ENCODE data around the gene MITF. TPM values are rescaled to one million over a fixed set of nuclear protein-coding genes. Genes with fewer than 3 reads are reported as not detected.

Gene MITF
- polyA plus RNA-seq, 1 of the 3 experiments (the other 2 are of a cell fraction) = 1.7 TPM

DNA sequence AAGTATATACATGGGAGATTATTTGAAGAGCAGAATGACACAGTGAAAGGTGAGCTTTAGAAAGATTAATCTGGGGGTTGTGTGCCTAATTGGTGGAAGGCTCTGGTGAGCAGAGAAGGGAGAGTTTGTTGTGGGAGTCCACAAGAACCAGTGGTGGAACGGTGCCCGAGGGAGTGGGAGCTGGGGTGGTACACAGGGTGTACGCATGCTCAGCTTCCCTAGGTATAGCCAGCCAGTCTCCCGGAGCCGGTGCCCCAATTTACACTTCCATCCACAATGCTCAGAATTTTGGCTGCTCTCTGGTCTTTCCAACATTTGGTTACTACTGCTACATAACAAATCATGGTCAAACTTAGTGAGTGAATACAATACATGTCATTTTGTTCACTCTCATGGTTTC lies 92.5 kb downstream of the MITF start:
- CTCF ChIA-PET = interaction anchor here (0.6 kb wide), 1 partner anchor 156 kb away, joined by 4 read pairs; no protein-coding TSS in a partner anchor
- H3K79me2 ChIP-seq (ENCODE audit: insufficient read depth) = no peaks in the 10 kb centered on the region
- H3F3A ChIP-seq (replicated peaks; ENCODE audit: insufficient read depth) = no peaks in the 10 kb centered on the region
- no peak for DNase-seq
- no peak overlapping the region for H3K9ac ChIP-seq
- H2AFZ ChIP-seq (ENCODE audit: low read depth) = no peak overlapping the region
- 73% methylated on average over 5 of the region's 5 CpGs for WGBS (ENCODE audit: low lambda C conversion rate)
- peaks cover 0 to 6% of the 10 kb centered on the region in 2 experiments for H3K36me3 ChIP-seq (replicated peaks in 1 of 2; ENCODE audit: control insufficient read depth in 1 of 2, insufficient read depth in 2 of 2, low read length in 1 of 2)
- H3K9me3 ChIP-seq = peaks cover 13% of the 10 kb centered on the region; the same call in 1 of the 2 replicates
- H4K20me1 ChIP-seq (ENCODE audit: insufficient read depth) = no peaks in the 10 kb centered on the region
- POLR2A ChIA-PET = no interaction called here
- no peaks in the 10 kb centered on the region for H3K27me3 ChIP-seq (ENCODE audit: insufficient read depth)
- peaks cover 0 to under 1% of the 10 kb centered on the region in 2 experiments; a peak in 1 of 4 replicates for H3K4me1 ChIP-seq (ENCODE audit: control insufficient read depth in 1 of 2, insufficient read depth in 2 of 2, low read depth in 1 of 2, low read length in 1 of 2)
- H3K4me3 ChIP-seq (ENCODE audit: low read depth in 2 of 2, low read length in 1 of 2) = no peak overlapping the region
- H3K9me2 ChIP-seq = no peaks in the 10 kb centered on the region
- no peak overlapping the region for H3K4me2 ChIP-seq
- TF ChIP-seq ELF1 (IDR thresholded peaks at IDR 0.05) (no peak), GABPA (IDR thresholded peaks at IDR 0.05; ENCODE audit: low read depth) (no peak), FOXM1 (IDR thresholded peaks at IDR 0.05; ENCODE audit: low read depth) (no peak), RXRA (IDR thresholded peaks at IDR 0.05; ENCODE audit: borderline replicate concordance, low read depth) (no peak)
- TF ChIP-seq, protein P1, sequence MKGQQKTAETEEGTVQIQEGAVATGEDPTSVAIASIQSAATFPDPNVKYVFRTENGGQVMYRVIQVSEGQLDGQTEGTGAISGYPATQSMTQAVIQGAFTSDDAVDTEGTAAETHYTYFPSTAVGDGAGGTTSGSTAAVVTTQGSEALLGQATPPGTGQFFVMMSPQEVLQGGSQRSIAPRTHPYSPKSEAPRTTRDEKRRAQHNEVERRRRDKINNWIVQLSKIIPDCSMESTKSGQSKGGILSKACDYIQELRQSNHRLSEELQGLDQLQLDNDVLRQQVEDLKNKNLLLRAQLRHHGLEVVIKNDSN (IDR thresholded peaks at IDR 0.05; ENCODE audit: borderline replicate concordance, low read depth) = no peak
- TF ChIP-seq, protein P2, sequence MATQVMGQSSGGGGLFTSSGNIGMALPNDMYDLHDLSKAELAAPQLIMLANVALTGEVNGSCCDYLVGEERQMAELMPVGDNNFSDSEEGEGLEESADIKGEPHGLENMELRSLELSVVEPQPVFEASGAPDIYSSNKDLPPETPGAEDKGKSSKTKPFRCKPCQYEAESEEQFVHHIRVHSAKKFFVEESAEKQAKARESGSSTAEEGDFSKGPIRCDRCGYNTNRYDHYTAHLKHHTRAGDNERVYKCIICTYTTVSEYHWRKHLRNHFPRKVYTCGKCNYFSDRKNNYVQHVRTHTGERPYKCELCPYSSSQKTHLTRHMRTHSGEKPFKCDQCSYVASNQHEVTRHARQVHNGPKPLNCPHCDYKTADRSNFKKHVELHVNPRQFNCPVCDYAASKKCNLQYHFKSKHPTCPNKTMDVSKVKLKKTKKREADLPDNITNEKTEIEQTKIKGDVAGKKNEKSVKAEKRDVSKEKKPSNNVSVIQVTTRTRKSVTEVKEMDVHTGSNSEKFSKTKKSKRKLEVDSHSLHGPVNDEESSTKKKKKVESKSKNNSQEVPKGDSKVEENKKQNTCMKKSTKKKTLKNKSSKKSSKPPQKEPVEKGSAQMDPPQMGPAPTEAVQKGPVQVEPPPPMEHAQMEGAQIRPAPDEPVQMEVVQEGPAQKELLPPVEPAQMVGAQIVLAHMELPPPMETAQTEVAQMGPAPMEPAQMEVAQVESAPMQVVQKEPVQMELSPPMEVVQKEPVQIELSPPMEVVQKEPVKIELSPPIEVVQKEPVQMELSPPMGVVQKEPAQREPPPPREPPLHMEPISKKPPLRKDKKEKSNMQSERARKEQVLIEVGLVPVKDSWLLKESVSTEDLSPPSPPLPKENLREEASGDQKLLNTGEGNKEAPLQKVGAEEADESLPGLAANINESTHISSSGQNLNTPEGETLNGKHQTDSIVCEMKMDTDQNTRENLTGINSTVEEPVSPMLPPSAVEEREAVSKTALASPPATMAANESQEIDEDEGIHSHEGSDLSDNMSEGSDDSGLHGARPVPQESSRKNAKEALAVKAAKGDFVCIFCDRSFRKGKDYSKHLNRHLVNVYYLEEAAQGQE (IDR thresholded peaks at IDR 0.05; ENCODE audit: low read depth, low read length) = no peak
- H3K27ac ChIP-seq (ENCODE audit: low read depth in 2 of 2, low read length in 1 of 2) = no peak overlapping the region

DNA sequence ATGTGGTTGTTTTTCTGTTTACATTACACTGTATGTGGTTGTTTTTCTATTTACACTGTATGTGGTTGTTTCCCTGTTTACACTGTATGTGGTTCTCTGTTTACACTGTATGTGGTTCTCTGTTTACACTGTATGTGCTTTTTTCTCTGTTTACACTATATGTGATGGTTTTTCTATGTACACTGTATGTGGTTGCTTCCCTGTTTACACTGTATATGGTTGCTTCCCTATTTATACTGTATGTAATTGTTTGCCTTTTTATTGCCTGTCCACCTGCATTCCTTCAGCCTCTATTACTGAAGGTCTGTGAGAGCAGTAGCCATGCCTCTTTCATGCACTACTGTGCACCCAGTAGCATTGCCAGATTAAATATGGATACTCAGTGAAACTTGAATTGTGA lies 94.3 kb downstream of the MITF start:
- H4K20me1 ChIP-seq (ENCODE audit: insufficient read depth) = no peaks in the 10 kb centered on the region
- peaks cover 0 to 6% of the 10 kb centered on the region in 2 experiments for H3K36me3 ChIP-seq (replicated peaks in 1 of 2; ENCODE audit: control insufficient read depth in 1 of 2, insufficient read depth in 2 of 2, low read length in 1 of 2)
- H3K4me2 ChIP-seq = no peak overlapping the region
- no peaks in the 10 kb centered on the region for H3K27me3 ChIP-seq (ENCODE audit: insufficient read depth)
- H3F3A ChIP-seq (replicated peaks; ENCODE audit: insufficient read depth) = peaks cover 4% of the 10 kb centered on the region
- no peak for TF ChIP-seq RFX5 (IDR thresholded peaks at IDR 0.05; ENCODE audit: low read length)
- no peak for TF ChIP-seq ELF1 (IDR thresholded peaks at IDR 0.05)
- no peak for TF ChIP-seq NFIC (IDR thresholded peaks at IDR 0.05; ENCODE audit: borderline replicate concordance)
- TF ChIP-seq RCOR1 (IDR thresholded peaks at IDR 0.05; ENCODE audit: low read length) = no peak
- TF ChIP-seq EP300 (IDR thresholded peaks at IDR 0.05; ENCODE audit: borderline replicate concordance in 1 of 2, low read depth in 1 of 2, low read length in 1 of 2) = no peak
- TF ChIP-seq FOXJ3 (CRISPR knock-in tag; IDR thresholded peaks at IDR 0.05) = no peak
- no peak for TF ChIP-seq FOXM1 (IDR thresholded peaks at IDR 0.05; ENCODE audit: low read depth)
- no peak overlapping the region for H3K4me3 ChIP-seq (ENCODE audit: low read depth in 2 of 2, low read length in 1 of 2)
- H3K9ac ChIP-seq = no peak overlapping the region
- no peaks in the 10 kb centered on the region for H3K79me2 ChIP-seq (ENCODE audit: insufficient read depth)
- H3K4me1 ChIP-seq (ENCODE audit: control insufficient read depth in 1 of 2, insufficient read depth in 2 of 2, low read depth in 1 of 2, low read length in 1 of 2) = peaks cover 2 to 7% of the 10 kb centered on the region in 2 experiments; a peak in 3 of 4 replicates
- H3K9me2 ChIP-seq = no peaks in the 10 kb centered on the region
- H2AFZ ChIP-seq (ENCODE audit: low read depth) = no peak overlapping the region
- POLR2A ChIA-PET = no interaction called here
- H3K9me3 ChIP-seq = peaks cover 13% of the 10 kb centered on the region; the same call in 1 of the 2 replicates
- CTCF ChIA-PET = no interaction called here
- no peak overlapping the region for H3K27ac ChIP-seq (ENCODE audit: low read depth in 2 of 2, low read length in 1 of 2)
- no peak for DNase-seq
